GM15510 (cell line): ENCODE measurements around the gene CRISP3.

Experiments
- POLR2A ChIP-seq: IDR thresholded peaks from 3 replicates; pipeline ENCODE4 v1.6.1; 2011; ENCODE audit warnings: borderline replicate concordance; ENCODE audit not compliant: insufficient read length; ENCODE audit errors: extremely low read depth

The CRISP3 gene

DNA sequence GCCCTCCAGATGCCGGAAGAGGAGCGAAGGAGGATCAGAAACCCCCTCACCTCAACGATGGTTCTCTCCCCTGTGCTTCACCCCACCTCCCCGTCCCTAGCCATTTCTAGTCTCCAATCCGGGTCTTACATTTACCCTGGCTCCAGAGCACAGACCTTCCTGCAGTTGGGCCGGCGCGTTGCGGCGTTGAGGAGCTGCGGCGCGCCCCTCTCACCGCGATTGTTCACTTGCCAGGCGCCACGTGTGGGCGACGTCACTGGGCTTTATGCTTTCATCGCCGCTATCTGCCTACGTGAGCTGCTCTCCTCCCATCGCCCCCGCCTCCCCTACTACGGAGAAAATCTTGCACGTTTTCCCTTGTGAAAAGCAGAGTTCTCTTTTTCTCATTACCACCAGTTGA is 30.8 kb downstream of the CRISP3 start, which contains the start of gene CRISP2:
TSS of gene CRISP2 (minus strand) at position 198 of the 400 bp plus-strand sequence. CDS start 4,347 bp downstream, outside the sequence.
- no peak for TF ChIP-seq POLR2A

DNA sequence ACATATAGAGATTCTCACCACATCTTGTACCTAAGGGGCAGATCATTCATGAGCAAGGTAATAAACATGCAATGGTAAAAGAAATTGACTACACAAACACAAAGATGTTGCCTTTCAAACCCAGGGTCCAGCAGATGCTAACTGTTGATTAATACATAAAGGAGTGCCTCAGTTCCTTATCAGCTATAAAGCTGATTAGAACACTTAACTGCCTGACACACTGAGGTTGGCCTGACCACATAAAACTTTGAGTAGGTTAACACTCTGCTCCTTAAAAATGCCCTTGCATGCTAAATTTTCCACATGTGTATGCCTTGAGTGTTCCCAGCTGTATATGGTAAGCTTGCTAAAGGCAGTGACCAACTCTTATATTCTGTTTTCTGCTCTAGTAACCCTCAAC is 45.7 kb downstream of the CRISP3 start:
- no peak for TF ChIP-seq POLR2A

DNA sequence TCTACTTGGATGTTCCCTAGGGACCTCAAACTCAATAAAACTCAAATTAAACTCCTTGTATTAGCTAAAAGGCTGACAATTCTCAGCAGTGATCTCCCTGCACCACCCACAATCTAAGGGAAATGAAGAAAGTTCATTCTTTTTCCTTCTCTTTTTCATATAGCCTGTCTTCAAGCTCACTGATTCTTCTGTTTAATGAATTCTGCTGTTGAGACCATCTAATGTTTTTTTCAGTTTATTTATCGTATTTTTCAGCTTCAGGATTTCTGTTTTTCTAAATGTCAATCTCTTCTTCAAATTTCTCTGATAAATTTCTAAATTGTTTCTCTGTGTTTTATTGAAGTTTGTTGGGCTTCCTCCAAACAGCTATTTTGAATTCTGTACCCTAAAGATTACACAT is 50.7 kb downstream of the CRISP3 start:
- no peak for TF ChIP-seq POLR2A

DNA sequence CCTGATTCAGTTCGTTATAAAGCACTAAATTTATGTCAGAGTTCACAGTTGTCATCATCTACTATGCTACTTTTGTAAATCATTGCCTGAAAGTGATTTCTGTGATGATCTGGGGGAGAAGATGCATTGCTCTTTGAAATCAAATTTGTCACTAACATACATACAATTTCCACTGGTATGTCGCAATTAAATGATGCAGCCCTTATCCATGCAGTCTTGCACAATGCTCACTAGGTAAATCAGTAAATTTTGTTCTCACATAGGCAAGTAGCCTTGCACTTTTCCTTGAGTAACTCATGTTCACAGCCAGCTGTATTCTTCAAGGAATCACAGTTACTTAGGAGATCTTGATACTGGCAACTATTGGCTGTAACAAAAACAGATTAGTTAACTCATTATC is 51.7 kb downstream of the CRISP3 start:
- no peak for TF ChIP-seq POLR2A
